GM12872 (cell line): Measurements from ENCODE around the gene SPATA19.

ENCODE experiments used
- TF ChIP-seq, protein P1 (sequence below): IDR thresholded peaks from 3 replicates; pipeline ENCODE4 v1.5.1; 2011; ENCODE audit warnings: low read depth, mild to moderate bottlenecking, low read length, moderate library complexity; ENCODE audit not compliant: insufficient read depth

The SPATA19 gene

DNA sequence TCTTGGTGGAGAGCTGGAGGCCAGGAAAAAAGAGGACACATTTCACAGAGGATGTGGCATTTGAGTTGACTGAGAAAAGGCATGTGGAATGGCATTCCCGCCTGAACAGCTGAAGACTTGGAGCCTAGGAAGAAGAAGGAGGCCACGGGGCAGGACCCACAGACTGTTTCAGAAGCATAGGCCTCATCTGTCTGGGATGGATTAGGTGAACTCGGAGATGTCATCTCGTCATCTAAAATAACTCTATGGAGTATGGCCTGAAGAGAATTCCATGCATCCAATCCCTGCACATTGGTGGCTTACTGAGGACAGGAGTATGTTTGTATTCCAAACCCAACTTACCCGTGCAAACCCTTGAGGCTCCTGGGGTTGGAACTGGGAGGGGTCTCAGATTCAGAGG is 16.4 kb downstream of the SPATA19 start:
- TF ChIP-seq, protein P1, sequence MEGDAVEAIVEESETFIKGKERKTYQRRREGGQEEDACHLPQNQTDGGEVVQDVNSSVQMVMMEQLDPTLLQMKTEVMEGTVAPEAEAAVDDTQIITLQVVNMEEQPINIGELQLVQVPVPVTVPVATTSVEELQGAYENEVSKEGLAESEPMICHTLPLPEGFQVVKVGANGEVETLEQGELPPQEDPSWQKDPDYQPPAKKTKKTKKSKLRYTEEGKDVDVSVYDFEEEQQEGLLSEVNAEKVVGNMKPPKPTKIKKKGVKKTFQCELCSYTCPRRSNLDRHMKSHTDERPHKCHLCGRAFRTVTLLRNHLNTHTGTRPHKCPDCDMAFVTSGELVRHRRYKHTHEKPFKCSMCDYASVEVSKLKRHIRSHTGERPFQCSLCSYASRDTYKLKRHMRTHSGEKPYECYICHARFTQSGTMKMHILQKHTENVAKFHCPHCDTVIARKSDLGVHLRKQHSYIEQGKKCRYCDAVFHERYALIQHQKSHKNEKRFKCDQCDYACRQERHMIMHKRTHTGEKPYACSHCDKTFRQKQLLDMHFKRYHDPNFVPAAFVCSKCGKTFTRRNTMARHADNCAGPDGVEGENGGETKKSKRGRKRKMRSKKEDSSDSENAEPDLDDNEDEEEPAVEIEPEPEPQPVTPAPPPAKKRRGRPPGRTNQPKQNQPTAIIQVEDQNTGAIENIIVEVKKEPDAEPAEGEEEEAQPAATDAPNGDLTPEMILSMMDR, result no peak

DNA sequence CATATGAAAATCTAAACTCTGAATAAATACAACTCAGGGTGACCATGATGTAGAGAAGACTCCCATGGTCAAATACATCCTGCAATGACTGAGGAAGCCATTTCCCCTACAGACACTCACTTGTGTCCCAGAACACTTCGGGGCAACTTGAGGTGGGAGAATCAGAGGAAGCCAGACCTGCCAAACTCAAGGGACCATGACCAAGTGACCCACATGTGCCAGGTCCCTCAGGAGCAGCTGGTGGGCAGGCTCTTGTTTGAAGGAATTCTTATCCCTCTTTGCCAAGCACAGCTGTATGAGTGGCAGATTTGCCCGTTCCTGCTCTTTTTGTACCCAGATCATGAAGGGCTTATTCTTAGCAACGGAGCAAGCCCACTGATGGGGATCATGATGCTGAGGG is 17.8 kb downstream of the SPATA19 start:
- TF ChIP-seq, protein P1, result no peak

DNA sequence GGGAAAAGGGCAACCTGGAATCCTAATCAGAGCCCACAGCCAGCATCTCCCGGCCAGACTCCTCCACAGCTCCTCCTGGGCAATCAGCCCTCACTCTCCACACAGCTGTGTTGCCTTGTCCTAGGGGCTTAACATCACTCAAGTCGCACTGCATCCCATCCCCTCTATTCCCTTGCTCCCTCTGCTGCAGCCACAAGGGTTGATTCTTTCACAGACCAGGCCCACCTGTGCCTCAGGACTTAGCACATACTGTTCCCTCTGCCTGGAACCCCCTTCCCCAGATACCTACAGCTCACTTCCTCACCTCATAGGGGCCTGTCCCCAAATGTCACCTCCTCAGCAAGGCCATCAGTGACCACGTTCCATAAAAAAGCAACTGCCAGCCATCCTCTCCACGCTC is 18.4 kb downstream of the SPATA19 start:
- TF ChIP-seq, protein P1, result no peak

DNA sequence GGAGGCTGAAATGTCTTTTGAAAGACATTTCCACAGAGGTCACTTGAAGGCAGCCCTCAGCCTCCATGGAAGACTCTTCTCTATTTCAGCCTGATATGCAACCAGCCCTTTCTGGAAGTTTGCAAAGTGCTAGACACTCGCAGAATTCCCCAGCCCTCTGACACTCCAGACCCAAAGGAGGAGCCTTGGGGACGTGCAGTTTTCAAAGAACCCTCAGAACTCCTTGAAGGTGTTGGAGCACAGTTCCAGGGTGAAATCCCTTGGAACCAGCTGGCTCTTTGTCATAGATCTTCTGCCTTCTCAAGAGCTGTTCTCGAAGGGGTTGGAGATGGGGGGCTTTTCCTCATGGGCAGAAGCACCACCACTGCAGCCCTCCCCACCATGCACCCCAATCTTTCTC is 19.6 kb downstream of the SPATA19 start:
- TF ChIP-seq, protein P1, result no peak

DNA sequence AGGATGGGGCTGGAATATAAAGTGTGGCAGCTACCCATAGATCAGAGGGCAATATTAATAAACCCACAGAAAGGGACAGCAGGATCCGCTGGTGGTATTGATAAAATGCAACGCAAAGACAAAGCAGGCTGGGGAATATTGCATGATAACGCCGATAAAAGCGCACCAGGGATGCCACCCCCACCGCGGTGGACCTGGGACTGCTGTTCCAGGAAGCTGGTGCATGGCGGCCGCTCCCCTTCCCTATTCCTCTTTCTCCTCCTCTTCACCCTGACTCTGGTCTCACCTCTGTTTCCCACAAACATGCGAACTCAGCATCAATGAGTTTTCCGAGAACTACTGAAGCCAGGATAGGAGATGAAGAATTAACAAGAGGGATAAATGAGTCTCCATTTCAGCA is 20.2 kb downstream of the SPATA19 start:
- TF ChIP-seq, protein P1, result no peak

DNA sequence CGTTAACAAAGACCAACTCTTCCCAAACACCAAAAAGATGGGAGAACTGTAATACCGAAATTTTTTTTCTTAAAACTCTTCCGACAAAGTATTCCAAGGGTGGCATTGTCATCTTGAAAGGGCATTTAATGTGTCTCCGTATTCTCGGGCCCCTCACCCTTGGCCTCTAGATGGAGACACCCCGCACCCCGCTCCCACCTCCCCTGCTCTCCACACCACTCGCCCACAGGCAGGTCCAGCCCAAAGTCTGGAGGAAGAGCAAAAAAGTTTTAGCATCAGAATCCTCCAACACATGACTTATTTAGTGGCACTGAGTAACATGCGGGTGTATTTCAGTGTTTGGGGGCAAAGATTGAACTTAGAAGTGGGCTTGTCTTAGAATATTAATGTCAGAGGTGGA is 20.7 kb downstream of the SPATA19 start:
- TF ChIP-seq, protein P1, result no peak

DNA sequence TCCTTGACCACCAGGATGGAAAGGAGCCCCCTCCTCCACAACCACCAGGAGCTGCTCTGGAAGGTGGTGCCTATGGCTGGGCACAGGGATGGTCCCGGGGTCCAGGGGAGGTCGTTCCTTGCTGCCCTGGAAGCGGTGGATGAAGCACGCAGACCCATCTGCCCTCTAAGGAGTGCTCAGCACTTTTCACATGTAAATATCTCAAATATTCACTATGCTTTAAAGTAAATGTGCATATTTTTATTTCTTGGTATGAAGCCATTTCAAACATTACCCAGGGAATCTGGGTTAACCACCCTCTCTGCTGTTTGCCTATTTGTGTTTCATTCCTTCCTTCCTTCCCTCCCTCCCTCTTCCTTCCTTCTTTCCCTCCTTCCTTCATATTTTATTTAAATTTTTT is 21.7 kb downstream of the SPATA19 start:
- TF ChIP-seq, protein P1, result no peak

DNA sequence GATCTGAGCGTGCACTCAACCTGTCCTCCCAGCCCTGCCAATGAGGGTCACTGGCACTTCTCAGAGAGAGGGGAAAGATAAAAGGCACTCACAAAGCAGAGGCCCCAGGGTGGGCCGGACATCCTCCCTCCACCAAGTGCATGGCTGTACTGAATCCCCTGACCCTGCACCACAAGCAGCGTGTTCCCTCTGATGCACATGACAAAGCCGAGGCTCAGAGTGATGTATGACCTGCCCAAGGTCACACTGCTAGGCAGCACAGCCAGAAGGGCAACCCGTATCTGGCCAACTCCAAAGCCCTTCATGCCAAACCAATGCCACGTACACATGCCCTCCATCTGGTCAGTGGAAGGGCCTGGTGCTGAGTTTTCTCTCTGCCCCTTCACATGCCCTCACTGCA is 22.1 kb downstream of the SPATA19 start:
- TF ChIP-seq, protein P1, result no peak
